Left renal cortex interstitium (tissue), 4 donors: ENCODE data around the gene KHNYN. TPM values are rescaled to one million over a fixed set of nuclear protein-coding genes. Genes with fewer than 3 reads are reported as not detected.
"Not testable (repeated sequence)": the region's sequence is repeated elsewhere in the genome, so short reads cannot be mapped to it uniquely, and the experiment has no call there.

ENCODE experiments used
- DNase-seq, 4 donors: peaks; one replicate each; pipeline ENCODE4 v3.0.0-alpha.2; 2013; ENCODE audit warnings: low read depth in 4 of 4, low spot score in 2 of 4, missing footprints in 1 of 4
- polyA plus RNA-seq, 4 donors: library from polyadenylated mRNA; unstranded; fragments of 120-200 nt; gene quantifications; one replicate each; pipeline ENCODE4 v1.2.1, GENCODE V29; 2013; ENCODE audit not compliant: insufficient read length in 4 of 4

The KHNYN gene
- polyA plus RNA-seq, 4 donors, result 39.5 to 53.7 (median 46.6) TPM

DNA sequence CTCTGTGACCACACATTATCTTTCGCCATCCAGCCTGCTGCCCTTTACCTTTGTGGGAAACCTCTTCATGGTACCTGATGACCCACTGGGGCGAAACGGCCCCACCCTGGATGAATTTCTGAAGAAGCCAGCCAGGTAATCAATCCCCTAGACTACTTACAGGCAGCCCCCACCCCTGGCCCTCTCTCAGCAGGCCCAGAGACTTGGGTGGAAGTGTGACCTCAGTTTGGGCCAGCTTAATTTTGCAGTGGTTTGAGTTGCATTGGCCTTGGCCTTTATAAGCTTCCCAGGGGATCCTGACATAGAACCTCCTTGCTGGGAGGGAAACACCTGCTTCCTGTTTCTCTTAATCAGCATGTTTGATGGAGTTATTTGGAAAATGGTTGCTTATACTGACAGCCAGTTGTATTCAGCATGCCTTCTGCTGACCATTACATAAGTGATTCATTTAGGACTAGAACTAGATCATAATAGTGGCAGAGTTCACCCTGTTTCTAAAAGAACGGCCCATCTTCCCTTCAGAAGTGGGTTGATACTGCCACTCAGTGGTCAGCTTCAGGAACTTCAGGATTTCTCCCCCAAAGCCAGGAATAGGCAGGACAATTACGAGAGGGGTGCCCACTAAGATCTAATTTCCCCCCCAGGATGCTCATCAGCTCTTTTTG, 6.7 kb downstream of the KHNYN start:
- DNase-seq, result peak in 1 of 4 donors; percentile 63

DNA sequence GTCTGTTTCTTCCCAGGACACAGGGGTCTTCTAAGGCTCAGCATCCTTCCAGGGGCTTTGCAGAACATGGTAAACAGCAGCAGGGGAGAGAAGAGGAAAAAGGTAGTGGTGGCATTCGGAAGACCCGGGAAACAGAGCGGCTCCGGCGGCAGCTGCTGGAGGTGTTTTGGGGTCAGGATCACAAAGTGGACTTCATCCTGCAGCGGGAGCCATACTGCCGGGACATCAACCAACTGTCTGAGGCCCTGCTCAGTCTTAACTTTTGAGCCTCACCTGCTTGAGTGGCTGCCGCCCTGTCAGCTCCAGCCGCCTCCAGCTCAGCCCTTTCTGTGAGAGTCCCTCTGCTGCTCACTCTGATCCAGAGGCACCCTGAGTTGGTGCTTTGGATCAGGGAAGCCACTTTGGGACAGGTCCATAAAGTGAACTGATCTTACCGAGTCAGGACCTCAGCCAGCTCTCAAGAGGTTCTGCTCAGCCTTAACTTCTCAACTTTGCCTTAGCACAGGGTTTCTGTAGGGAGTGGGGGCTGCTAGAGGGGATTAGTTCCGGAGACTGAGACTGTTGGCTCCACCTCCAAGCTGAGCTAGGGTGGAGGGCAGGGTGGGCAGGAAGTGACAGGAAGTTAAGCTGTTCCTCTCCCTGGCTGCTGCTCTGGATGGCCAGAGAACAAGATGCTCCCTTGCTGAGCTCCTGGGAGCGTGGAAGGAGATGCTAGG, 7.4 kb downstream of the KHNYN start:
- DNase-seq, result no peak

- DNase-seq, result no peak
These were observed 7.9 kb downstream of the KHNYN start for GRCh38 chr14:24437736-24438067.

DNA sequence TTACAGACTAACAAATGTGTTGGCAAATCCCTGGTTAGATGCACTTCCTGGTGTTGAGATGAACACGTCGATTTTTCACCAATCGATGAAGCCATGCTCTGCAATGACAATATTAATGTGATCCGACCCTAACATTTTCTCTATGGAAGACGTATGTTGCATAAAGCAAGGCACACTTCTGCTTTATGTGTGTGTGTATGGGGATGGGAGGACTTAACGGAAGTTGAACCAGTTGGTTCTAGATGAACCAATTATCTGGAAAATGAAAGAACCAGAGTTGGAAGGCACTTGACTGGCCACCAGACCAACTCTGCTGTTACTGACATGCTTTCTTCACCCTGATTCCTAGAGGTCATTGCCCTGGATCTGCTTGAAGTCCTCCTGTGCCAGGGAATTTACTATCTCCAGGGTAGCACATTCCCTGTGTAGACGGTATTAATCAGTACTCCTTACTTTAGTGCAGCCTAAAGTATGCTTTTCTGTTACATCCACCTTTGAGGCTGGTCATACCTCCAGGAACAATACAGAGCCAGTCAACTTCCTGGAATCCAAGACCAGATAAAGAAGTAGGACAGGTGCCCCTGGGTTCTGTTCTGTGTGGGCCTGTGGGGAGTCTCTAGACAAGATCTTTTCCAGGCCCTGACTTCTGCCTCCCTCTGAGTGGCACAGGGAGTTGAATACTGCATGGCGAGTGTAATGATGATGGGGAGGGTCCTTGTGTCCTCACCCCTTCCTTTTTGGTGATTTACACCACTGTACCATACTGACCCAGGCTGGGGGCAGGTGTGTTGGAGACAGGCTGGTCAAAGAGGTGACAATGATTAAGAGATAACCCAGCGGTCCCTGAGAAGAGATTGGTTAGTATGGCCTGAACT, 8.7 kb downstream of the KHNYN start:
- DNase-seq, result no peak

GRCh38 chr14:24439257-24439656, 9.5 kb downstream of the KHNYN start:
- no peak for DNase-seq

DNA sequence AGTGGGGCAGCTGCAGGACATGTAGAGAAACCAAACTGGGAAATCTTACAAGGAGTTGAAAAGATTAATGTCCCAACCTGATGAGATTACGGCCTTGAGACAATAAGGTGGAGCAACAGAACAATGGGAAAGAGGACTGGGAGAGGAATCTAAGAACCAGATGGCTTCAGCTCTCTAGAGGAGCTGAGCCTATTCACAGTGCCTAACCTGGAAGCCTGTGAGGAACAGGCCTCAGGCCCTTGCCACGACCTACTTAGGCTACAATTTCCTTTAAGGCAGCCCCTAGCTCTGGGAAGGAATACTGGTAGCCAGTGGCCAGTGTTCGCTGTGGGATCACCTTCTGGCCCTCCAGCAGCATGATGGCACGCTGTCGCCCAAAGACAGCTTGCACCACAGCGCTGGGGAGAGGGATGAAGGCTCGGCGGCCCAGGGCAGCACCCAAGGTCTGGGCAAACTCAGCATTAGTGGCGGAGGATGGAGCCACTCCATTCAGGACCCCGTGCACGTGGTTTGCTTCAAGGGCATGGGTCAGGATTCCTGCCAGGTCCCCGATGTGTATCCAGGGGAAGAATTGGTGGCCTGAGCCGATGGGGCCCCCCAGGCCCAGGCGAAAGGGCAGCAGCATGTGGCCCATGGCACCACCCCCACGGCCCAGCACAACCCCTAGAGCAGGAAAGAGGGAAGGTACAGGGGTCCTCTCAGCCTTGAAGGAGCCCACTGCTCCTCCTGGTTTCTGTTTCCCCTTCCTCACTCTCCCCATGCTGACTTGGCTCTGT, 10.3 kb downstream of the KHNYN start:
- DNase-seq, result no peak

DNA sequence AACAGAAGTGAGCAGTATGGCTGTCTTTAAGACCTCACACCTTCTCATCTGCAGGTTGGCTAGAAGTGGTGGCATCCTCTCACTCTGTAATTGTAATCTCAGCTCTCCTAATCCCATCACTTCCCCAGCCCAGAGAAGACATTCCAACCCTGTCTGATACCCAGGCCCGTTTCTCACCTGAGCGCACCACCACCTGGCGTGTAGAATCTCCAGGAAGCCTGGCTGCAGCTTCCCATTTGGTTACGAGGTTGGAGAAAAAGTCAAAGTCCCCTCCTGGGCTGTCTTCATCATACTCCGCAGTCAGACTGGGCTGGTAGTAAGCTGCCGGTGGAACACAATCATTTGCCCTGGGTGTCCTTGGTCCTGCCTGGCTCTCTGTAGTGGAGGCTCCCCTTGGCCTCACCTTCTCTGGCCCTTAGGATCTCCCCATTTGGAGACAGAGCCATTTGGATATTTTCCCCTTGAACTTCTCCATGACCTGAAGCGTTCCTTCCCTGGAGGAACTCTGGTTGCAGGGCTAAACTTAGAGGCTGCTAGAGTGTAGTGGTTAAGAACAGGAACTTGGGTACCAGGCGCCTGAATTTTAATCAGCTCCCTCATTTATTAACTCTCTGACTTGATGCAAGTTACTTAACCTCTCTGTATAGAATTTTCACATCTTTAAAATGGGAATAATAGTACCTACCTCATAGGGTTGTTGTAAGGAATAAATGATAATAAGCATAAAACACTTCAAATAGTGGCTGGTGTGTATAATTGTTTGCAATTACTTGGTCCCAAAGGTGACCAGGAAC, 11.0 kb downstream of the KHNYN start:
- no peak for DNase-seq

- DNase-seq, result no peak
These were observed 11.7 kb downstream of the KHNYN start for GRCh38 chr14:24441485-24441884.

GRCh38 chr14:24441904-24442239, 12.1 kb downstream of the KHNYN start:
- DNase-seq, result no peak

DNA sequence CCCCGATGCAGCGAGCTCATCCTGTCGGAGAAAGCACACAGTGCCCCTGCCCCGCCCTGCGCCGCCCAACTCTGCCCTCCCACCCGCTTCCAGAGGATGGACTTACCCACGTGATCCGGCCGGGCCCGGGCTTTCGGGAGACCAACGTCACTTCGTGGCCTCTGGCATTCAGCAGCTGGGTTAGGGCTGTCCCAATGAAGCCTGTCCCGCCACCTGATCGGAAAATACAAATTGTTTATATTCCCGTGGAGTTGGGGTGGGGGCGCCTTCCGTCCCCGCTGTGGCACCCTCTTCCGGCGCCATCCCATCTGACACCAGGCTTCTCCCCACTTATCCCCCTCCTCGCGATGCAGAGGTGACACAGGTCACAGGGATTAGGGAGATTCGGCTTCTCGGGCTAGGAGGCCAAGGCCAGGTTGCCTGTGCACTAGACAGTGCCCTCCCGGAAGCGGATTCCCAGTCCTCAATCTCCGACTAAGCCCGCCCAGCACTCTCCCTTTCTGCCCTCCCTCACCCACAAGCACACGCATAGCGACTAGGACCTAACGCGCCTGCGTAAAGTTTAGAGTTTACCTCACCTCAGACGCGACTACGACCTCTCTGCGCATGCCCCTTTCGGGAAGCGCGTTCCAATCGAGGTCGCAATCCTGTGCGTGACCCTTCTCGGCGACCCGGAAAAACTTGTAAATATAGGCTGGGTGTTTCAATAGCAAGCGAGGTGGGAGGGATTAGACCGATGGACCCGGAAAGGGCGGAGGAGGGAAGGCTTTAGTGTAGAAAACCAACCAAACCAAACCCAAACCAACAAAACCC, 12.7 kb downstream of the KHNYN start, which contains the start of gene SDR39U1:
TSS of gene SDR39U1 (minus strand) at position 537 of the 813 bp plus-strand sequence. CDS start at position 530, 7 bp downstream.
- peak; percentile 96 to 99 (median 98) for DNase-seq

DNA sequence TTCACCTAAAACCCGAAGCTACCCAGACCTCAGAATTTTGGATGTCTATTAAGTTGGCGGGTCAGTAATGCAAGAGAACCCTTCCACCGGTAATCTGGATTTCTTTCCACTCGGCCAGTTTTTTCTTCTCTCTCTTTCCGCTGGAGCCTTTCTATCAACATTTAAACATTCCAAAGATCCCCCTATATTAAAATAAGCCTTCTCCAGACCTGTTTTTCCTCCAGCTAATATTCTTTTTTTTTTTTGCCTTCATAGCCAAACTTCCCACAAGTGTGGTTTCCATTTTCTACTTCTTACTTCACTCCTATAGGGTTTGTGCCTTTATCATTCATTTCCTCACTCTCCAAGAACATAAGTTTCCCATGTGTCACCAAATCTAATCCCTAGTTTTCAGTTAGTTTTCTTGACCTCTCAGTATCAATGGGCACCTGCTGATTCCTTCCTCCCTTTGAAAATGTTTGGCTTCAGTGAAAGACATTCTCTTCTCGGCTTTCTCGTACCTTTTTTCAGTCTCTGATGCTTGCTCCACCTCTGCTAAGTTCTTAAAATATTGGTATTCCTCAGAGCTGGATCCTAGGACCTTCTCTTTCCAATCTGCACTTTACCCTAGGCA, 13.4 kb downstream of the KHNYN start:
- no peak for DNase-seq

DNA sequence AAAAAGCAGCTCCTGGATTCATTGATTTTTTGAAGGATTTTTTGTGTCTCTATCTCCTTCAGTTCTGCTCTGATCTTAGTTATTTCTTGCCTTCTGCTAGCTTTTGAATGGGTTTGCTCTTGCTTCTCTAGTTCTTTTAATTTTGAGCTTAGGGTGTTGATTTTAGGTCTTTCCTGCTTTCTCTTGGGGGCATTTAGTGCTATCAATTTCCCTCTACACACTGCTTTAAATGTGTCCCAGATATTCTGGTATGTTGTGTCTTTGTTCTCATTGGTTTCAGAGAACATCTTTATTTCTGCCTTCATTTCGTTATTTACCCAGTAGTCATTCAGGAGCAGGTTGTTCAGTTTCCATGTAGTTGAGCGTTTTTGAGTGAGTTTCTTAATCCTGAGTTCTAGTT, 21.1 kb downstream of the KHNYN start:
- not testable (repeated sequence) for DNase-seq

DNA sequence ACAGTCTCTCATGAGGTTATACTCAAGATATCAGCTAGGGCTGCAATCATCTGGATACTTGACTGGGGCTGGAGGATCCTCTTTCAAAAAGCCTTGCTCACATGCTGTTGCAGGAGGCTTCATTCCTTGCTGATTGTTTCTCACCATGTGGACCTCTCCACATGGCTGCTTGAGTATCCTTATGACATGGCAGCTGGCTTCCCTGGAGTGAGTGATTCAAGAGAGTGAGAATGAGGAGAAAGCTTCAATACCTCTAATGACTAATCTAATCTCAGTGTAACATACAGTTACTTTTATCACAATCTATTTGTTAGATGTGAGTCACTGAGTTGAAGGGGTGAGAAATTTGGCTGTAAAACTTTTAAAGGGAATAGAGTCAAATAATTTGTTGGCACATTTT, 27.2 kb downstream of the KHNYN start:
- no peak for DNase-seq

- no peak for DNase-seq
These were observed 29.0 kb downstream of the KHNYN start for GRCh38 chr14:24458736-24459135.

DNA sequence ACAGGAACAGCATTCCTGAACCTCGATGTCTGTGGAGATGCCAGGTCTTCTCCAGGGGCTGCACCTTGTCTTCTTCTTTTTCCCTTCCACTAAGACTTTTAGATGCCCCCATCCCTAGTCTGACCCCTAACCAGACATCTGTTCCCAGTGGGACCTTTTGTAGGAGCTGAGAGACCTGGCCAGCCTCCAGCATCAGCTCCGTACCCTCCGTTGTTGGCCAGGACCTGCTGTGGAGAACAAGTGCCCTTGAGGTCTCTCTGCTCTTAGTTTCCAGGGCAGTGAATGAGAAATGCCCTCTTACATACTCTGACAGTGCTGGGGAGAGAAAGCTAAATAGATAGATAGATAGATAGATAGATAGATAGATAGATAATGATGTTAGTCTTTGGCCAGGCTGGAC, 29.6 kb downstream of the KHNYN start:
- no peak for DNase-seq

GRCh38 chr14:24461336-24461735, 31.6 kb downstream of the KHNYN start:
- DNase-seq, result no peak

DNA sequence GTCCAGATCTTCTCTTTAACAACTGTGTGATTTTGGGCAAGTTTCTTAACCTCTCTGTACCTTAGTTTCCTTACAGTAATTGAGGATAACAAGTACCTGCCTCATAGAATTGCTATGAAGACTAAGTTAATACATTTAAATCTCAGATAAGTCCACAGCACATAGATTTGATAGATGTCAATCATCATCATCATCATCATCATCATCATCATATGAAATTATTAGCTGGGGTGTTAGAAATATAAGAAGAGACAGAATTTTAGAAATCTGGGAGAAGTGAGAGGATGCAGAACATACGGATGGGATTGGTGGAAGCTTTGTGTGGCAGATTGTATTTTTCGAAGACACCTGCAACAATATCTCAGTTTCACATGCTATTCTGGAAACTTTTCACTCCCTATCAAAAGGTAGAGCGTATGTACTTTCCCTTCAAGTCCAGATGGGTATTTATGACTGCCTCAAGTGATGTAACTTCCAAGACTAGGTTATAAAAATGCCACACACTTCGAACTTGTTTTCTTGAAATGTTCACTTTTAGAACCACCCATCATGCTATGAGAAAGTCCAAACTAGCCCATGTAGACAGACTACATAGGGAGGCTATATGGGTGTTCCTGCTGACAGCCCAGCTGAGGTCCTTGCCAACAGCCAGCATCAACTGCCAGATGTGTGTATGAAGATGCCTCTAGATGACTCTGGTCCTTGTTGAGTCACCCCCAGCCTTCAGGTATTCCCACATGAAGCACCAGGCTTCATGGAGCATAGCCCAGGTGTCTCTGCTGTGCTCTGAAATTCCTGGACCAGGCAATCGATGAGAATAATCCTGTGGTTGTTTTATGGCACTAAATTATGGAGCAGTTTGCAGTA, 33.5 kb downstream of the KHNYN start:
- no peak for DNase-seq
